GM19467 (cell line): ENCODE results near the gene LYRM4.

ENCODE experiments used
- ATAC-seq: cut with Tn5 transposase; IDR thresholded peaks from one replicate; pipeline ENCODE4 v1.9.1; 2021; ENCODE audit warnings: mild to moderate bottlenecking, moderate library complexity; ENCODE audit not compliant: unreplicated experiment

The LYRM4 gene

GRCh38 chr6:5247201-5247600, 13.5 kb downstream of the LYRM4 start:
- ATAC-seq = no peak

DNA sequence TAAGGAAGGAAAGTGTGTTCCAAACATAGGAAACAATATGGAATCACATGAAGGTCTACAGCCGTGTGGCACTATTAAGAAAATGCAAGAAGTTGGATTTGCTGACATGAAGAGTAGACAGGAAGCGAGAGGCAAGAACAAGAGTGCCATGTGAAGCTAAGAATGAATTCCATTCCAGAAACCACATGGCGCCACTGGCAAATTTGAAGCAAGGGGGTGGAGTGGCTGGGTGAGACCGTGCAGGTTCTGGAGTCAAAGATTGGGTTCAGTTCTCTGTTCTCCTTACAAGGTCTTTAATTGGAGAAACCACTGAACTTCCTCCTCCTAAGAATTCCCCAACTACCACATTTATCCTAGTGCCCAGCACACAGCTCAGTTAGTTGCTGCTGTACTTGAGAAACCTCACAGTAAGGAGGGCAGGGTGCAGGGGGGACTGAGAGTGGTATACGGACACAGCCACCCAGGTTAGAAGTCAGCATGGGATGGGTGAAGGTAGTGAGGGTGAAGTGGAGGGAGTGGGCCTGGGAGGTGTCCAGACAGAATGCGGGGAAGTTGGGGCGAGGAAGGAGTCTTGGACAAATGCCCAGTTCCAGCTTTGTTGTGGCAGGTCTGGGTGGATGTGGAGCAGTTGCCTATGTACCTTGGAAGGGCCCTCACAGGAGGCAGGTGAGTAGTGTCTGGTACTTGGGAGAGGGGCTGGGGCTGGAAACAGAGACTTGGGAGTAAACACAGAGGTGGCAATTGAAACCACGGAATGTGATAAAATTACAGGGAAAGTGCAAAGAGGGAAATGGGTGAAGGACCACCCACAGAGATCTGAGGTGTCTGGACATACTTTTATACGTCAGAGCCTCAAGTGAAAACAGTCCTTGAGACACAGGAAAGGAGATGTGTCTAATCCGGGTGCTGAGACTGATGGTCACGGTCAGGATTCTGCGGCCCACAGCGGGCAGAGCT, 14.3 kb downstream of the LYRM4 start:
- no peak for ATAC-seq

DNA sequence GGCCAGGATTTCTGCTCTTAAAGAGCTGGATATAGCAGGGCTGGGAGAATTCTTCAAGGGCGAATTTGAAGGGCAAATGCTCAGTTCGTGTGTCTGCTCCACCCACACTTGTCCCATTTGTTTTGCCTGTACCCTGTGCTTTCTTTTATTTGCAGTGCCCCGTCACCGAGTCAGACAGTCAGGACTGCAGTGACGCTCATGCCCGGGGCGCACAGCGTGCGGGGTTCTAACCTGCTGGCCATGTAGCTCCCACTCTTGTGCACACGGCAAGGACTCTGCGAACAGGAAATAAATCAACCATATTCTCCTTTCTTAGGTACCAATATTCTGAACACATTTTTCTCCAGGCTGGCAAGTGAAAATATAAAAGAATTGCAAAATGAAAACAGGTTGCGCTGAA, 17.7 kb downstream of the LYRM4 start:
- no peak for ATAC-seq

- no peak for ATAC-seq
These were observed 19.5 kb downstream of the LYRM4 start for GRCh38 chr6:5241252-5241651.

DNA sequence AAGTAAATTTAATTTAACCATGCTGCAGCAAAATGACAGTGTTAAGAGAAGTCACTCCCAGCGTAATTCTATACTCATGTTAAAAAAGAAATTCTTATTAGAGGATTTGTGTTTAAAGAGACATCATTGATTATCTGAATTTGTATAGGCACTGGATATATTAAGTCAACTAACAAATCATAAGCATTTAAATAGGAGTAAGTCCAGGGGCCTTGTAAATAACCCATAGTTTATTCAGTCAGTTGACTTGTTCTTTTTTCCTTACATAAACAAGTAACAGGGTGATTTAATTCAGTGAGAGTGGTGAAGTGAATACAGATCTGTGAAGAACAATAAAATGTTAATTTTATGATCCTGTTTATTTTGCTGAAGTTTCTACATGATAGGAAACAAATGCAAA, 22.4 kb downstream of the LYRM4 start:
- ATAC-seq = no peak

GRCh38 chr6:5237805-5238204, 22.9 kb downstream of the LYRM4 start:
- no peak for ATAC-seq

- no peak for ATAC-seq
These were observed 24.9 kb downstream of the LYRM4 start for GRCh38 chr6:5235830-5236229.

DNA sequence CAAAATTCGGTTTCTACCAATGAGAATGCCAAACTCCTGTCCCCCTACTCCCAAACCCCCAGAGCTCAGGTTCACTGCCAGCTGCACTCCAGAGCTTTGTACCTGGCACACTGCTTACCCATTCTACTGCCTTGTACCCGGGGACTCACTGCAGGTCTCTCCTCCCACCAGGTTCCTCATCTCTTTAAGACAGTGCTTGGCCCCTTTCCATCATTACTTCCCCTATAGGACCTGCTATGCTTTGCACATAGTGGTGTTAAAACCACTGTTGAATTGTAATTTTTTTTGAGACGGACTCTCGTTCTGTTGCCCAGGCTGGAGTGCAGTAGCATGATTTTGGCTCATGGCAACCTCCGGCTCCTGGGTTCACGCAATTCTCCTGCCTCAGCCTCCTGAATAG, 25.9 kb downstream of the LYRM4 start:
- no peak for ATAC-seq

DNA sequence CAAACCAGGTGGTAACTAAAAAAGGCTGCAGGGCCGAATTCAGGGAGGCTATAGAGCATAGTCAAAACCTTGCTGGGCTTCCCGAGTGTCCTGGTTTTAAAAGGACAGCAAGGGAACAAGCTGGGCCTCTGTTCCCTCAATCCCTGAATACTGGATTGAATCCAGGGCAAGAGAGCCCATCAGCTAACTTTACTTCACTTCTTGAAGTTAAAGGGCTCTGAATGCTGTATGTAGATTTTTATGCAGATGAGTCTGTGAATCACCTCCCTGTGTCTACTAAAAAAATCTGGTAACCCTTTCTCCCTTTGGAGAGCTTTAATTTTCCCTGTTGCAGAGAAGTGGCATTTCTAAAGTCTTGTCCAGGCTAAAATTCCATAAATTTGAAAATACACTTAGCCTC, 29.5 kb downstream of the LYRM4 start:
- no peak for ATAC-seq

- no peak for ATAC-seq
These were observed 30.7 kb downstream of the LYRM4 start for GRCh38 chr6:5230081-5230480.

GRCh38 chr6:5229356-5229755, 31.4 kb downstream of the LYRM4 start:
- no peak for ATAC-seq

DNA sequence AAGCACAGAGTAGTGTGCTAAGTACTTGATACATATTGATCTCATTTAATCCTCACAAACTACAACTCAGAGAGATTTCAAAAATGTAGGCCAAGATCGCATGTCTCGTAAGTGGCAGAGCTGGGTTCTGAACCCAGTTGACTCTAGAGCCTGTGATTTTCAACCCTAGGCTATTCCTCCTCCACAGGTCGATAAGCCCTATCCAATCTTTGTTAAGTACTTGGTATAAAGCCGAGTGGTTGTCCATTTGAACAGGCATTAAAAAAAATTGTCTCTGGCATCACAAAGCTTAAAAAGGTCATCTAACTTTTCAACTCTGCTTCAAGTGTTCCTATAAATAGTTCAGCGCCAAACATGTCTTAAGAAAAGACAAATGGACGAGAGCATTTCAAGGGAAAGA, 37.4 kb downstream of the LYRM4 start:
- ATAC-seq = no peak

GRCh38 chr6:5220443-5220842, 40.3 kb downstream of the LYRM4 start:
- ATAC-seq = no peak

DNA sequence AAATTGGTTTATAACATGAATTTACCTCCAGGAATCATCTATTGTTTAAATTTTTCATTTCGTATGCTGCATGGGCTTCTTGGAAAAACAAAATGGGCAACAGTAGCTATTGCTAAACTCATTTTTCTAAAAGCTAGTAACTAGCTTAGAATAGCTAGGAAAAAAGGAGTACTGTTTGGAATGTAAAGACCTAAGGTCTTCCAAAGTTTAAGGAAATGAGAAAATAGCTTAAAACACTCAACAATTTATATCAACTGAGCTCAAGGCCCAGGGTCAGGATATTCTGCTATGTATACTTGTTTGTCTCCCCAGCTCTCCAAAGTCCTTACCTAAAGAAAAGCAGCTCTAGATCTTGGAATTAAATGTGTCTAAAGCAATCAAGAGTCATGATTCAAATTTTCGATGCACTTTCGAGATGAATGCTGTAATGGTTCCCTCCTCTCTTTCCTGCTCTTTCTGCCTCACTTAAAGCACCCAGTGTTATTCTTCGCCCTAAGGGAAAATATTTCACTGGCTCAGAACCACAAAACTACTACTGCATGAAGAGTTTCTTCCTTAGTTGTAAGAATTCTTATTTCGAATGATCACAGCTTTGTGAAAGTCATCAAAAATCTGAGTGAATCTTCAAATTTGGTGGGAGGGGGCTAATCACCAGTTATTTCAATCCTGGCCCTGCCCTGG, 41.6 kb downstream of the LYRM4 start:
- ATAC-seq = no peak

- ATAC-seq = no peak
These were observed 43.4 kb downstream of the LYRM4 start for GRCh38 chr6:5217356-5217755.

GRCh38 chr6:5215799-5216198, 45.0 kb downstream of the LYRM4 start:
- no peak for ATAC-seq

DNA sequence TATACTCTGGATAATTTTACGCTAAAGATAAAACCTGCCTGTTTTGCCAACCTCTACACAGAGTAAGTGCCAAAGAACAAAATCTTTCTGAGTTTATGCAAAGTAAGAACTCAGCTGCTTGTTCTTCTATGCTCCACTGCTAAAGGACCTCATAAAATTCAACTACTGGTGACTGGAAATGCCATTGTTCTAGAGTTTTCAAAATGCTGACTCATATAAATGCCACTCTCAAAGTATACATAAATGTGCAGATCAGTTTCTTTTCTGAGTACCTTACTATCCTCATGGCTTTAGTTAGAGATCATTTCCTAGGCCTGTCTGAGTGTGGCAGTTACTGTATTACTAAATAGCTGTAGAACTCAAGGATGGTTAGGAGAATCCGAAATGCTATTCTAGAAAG, 45.6 kb downstream of the LYRM4 start:
- no peak for ATAC-seq

GRCh38 chr6:5214570-5215052, 46.1 kb downstream of the LYRM4 start:
- no peak for ATAC-seq

DNA sequence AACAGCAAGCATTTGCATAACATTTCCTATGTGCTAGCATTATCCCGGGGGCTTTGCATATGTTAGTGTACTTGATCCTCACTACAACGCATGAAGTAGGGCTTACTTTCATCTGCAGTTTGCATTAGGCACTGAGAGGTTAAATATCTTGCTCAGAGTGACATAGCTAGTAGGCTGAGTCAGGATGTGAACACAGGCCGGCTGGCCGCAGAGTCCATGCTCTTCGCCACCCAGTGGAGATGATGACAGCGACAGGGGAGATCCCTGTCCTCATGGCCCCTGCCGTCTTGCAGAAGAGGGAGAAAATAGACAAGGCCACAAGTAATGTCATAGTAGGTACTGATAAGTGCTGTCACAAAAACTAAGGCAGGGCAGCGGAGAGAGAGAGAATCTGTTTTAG, 46.9 kb downstream of the LYRM4 start:
- ATAC-seq = no peak

DNA sequence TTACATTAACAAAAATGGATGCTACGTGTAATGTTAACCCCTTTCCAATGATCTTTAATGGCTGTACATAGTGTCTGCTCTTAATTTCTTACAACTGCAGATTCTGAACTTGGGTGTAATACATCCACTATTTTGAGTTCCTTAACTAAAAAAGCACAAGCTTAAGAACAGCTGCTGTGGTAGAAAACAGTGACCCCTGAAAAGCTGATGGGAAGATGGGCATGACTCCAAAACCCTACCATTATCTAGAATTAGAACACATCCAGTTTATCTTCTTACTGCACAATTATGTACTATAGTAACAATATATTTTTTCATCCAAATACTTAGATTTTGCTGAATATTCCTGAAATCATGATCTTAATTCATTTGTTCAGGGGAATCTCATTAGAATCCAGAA, 49.3 kb downstream of the LYRM4 start:
- ATAC-seq = no peak

- ATAC-seq = no peak
These were observed 52.2 kb downstream of the LYRM4 start for GRCh38 chr6:5208471-5208971.

DNA sequence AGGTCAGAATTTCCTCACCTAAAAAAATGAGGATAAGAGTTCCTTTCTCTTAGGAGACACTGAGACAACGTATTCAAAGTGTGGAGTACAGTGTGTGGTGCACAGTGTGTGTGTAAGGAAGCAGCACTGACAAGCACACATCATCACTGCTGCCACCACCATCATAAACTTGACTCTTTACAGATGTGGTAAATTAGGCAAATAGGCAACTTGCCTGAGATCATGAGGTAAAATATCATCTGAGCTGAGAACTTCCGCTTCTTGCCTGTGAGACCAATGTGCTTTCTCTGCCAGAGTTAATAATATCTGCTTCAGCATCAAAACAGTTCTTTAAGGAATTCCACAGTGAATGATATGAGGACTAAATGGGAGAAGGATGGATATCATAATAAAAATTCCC, 52.7 kb downstream of the LYRM4 start:
- ATAC-seq = no peak
